ENCODE data around the gene MPP3.

- no peak for TF ChIP-seq CTCF (conservative IDR thresholded peaks at IDR 0.05; ENCODE audit: low read depth, low read length)
- no peak for TF ChIP-seq EZH2 (IDR thresholded peaks at IDR 0.05; ENCODE audit: borderline replicate concordance, low read depth, low read length, poor library complexity, severe bottlenecking)
Measured at GRCh38 chr17:43800736-43801135, 32.2 kb downstream of the MPP3 start.

Measured in A673 (cell line).